Measurements from ENCODE around the gene GIMD1. TPM values are rescaled to one million over a fixed set of nuclear protein-coding genes. Genes with fewer than 3 reads are reported as not detected.
"Not testable (repeated sequence)": the region's sequence is repeated elsewhere in the genome, so short reads cannot be mapped to it uniquely, and the experiment has no call there.

Gene GIMD1
- total RNA-seq, 2 experiments from 2014 or later, result not detected

- H3K9me3 Mint-ChIP-seq; intact Hi-C loops (cut with micrococcal nuclease); H3K4me3 Mint-ChIP-seq; DNase-seq; H3K27ac Mint-ChIP-seq; CTCF ChIA-PET; H3K27me3 Mint-ChIP-seq (ENCODE audit: low read depth): not testable (repeated sequence)
- H3K36me3 Mint-ChIP-seq (ENCODE audit: low read depth), result peaks cover 23% of the 10 kb centered on the region
- H3K4me1 Mint-ChIP-seq (ENCODE audit: low read depth), result peaks cover 35% of the 10 kb centered on the region
Observed at GRCh38 chr4:106321168-106321567, 47.4 kb downstream of the GIMD1 start.

GRCh38 chr4:106320235-106320634, 48.3 kb downstream of the GIMD1 start:
- Mint-ChIP-seq H3K36me3 (ENCODE audit: low read depth) (peaks cover 23% of the 10 kb centered on the region), H3K4me1 (ENCODE audit: low read depth) (peaks cover 35% of the 10 kb centered on the region), H3K9me3 (peaks cover 4% of the 10 kb centered on the region), H3K27me3 (ENCODE audit: low read depth) (no peaks in the 10 kb centered on the region), H3K27ac (no peak overlapping the region), H3K4me3 (no peak overlapping the region)
- no peak for DNase-seq
- intact Hi-C loops (cut with micrococcal nuclease), result no loop called here
- CTCF ChIA-PET, result interaction anchor here (1.0 kb wide), 1 partner anchor 8 kb away, joined by 3 read pairs; no protein-coding TSS in a partner anchor

DNA sequence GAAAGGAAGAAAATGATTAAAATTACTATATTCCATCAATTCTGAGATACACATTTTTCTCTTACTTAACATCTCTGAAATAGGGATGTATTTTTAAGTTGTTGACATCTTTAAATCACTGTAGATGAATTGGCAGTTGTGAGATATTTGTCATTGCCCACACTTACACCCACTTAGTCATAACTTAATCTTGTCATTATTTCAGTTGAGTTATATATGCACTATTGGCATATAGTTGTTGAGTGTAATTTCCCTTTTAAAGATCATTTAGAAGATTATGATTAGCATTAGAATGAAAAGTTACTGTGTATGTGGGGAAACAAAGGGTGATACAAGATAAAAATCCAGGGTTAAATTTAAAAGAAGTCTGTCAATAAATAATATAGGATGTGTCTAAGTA, 50.1 kb downstream of the GIMD1 start:
- H3K4me3 Mint-ChIP-seq, result no peak overlapping the region
- peaks cover 46% of the 10 kb centered on the region for H3K4me1 Mint-ChIP-seq (ENCODE audit: low read depth)
- CTCF ChIA-PET, result no interaction called here
- H3K27me3 Mint-ChIP-seq (ENCODE audit: low read depth), result no peaks in the 10 kb centered on the region
- DNase-seq, result no peak
- no peak overlapping the region for H3K27ac Mint-ChIP-seq
- H3K9me3 Mint-ChIP-seq, result peaks cover 4% of the 10 kb centered on the region
- H3K36me3 Mint-ChIP-seq (ENCODE audit: low read depth), result peaks cover 23% of the 10 kb centered on the region
- intact Hi-C loops (cut with micrococcal nuclease), result loop anchor here (5.0 to 10.0 kb wide), 2 partner anchors 1171 to 1666 kb away; partner anchors contain the start of genes HADH and TET2

GRCh38 chr4:106317815-106318214, 50.8 kb downstream of the GIMD1 start:
- intact Hi-C loops (cut with micrococcal nuclease), result loop anchor here (2.0 to 10.0 kb wide), 3 partner anchors 1011 to 1667 kb away; partner anchors contain the start of genes HADH and TET2
- H3K9me3 Mint-ChIP-seq, result peaks cover 4% of the 10 kb centered on the region
- H3K27me3 Mint-ChIP-seq (ENCODE audit: low read depth), result no peaks in the 10 kb centered on the region
- H3K4me1 Mint-ChIP-seq (ENCODE audit: low read depth), result peaks cover 47% of the 10 kb centered on the region
- CTCF ChIA-PET, result no interaction called here
- peaks cover 21% of the 10 kb centered on the region for H3K36me3 Mint-ChIP-seq (ENCODE audit: low read depth)
- DNase-seq, result no peak
- no peak overlapping the region for H3K4me3 Mint-ChIP-seq
- H3K27ac Mint-ChIP-seq, result no peak overlapping the region

- Mint-ChIP-seq H3K9me3 (peaks cover 4% of the 10 kb centered on the region), H3K27ac (no peak overlapping the region), H3K4me3 (no peak overlapping the region), H3K27me3 (ENCODE audit: low read depth) (no peaks in the 10 kb centered on the region), H3K4me1 (ENCODE audit: low read depth) (peaks cover 47% of the 10 kb centered on the region), H3K36me3 (ENCODE audit: low read depth) (peaks cover 22% of the 10 kb centered on the region)
- no peak for DNase-seq
- intact Hi-C loops (cut with micrococcal nuclease), result loop anchor here (1.0 to 10.0 kb wide), 6 partner anchors 185 to 1668 kb away; partner anchors contain the start of genes GSTCD, HADH, INTS12 and PAPSS1
- CTCF ChIA-PET, result no interaction called here
Observed at GRCh38 chr4:106316773-106317409, 51.7 kb downstream of the GIMD1 start.

DNA sequence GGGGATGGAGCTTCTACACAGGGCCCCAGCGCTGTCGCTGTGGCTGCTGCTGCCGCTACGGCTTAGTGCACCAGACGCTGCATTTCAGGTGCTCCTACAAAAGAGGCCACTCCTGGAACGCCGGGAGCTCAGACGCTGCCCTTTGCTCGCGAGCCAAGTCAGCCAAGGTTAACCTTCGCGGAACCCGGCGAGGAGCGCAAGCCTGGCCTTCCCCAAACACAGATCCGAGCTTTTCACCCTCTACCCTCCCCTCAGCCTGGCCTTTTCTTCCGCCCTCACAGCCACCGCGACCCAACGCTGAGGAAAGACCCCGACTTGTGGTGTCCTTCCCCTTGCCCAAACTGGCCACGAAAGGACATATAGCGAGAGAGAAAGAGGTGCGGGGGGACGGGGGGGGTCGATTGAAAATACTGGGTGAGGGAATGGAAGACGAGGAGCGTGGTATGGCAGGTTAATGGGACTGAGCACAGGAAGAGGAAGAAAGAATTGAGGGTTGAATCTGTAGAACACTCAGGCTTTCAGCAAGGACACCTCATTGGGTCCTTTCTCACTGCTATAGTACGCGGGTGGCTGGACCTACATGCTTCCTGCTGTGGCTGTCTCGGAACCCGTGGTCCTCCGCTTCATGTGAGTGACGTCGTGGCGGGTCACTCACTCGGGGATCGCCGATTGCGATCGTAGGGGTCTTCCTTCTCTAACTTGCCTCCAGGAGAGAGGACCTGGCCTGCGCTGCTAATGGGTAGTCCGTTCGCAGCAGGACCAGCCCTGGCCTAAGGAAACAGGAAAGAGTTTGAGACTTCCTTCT, 52.4 kb downstream of the GIMD1 start, which contains the start of the genes AIMP1 and TBCK:
TSS of gene AIMP1 (plus strand) at position 583 of the 805 bp plus-strand sequence. CDS start 8,460 bp downstream, outside the sequence.
TSS of gene TBCK (minus strand) at position 242 of the 805 bp plus-strand sequence. CDS start 7,249 bp downstream, outside the sequence.
- no peak within 1 kb of the TSS for H3K27ac Mint-ChIP-seq
- peaks cover 45% of the 10 kb centered on the region for H3K4me1 Mint-ChIP-seq (ENCODE audit: low read depth)
- no peak within 1 kb of the TSS for H3K4me3 Mint-ChIP-seq
- peak; percentile 90 for DNase-seq
- intact Hi-C loops (cut with micrococcal nuclease), result loop anchor here (1.0 to 10.0 kb wide), 8 partner anchors 186 to 1669 kb away; partner anchors contain the start of genes GSTCD, HADH, INTS12 and PAPSS1
- peaks cover 19% of the 10 kb centered on the region for H3K36me3 Mint-ChIP-seq (ENCODE audit: low read depth)
- H3K27me3 Mint-ChIP-seq (ENCODE audit: low read depth), result no peaks in the 10 kb centered on the region
- CTCF ChIA-PET, result no interaction called here
- H3K9me3 Mint-ChIP-seq, result peaks cover 4% of the 10 kb centered on the region

- Mint-ChIP-seq H3K4me3 (no peak overlapping the region), H3K9me3 (peaks cover 4% of the 10 kb centered on the region), H3K27ac (no peak overlapping the region), H3K36me3 (ENCODE audit: low read depth) (peaks cover 13% of the 10 kb centered on the region), H3K27me3 (ENCODE audit: low read depth) (no peaks in the 10 kb centered on the region), H3K4me1 (ENCODE audit: low read depth) (peaks cover 45% of the 10 kb centered on the region)
- intact Hi-C loops (cut with micrococcal nuclease), result loop anchor here (1.0 to 10.0 kb wide), 4 partner anchors 842 to 1669 kb away; partner anchors contain the start of genes HADH and TET2
- DNase-seq, result peak; percentile 69
- CTCF ChIA-PET, result no interaction called here
Observed at GRCh38 chr4:106315476-106315967, 53.1 kb downstream of the GIMD1 start.

DNA sequence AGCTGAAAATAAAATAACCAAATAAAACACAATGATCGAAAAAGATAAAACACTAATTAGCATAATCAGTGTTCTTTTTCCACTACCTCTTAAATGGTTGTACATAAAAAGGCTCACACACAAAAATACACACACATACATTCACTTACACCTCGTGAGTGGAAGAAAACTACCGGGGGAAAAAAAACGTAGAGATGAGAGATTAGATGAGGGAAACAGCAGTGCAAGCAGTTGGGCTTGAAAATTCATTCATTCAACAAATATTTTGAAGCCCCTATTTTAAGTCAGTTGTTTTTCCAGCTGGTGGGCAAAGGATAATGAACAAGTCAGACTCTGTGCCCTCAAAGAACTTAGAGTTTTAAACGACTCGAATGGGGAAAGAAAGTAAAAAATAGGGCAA, 53.6 kb downstream of the GIMD1 start:
- DNase-seq, result no peak
- Mint-ChIP-seq H3K9me3 (no peaks in the 10 kb centered on the region), H3K27ac (no peak overlapping the region), H3K27me3 (ENCODE audit: low read depth) (no peaks in the 10 kb centered on the region), H3K4me3 (no peak overlapping the region), H3K4me1 (ENCODE audit: low read depth) (peaks cover 45% of the 10 kb centered on the region), H3K36me3 (ENCODE audit: low read depth) (peaks cover 7% of the 10 kb centered on the region)
- CTCF ChIA-PET, result no interaction called here
- intact Hi-C loops (cut with micrococcal nuclease), result loop anchor here (1.0 to 10.0 kb wide), 4 partner anchors 842 to 1670 kb away; partner anchors contain the start of genes HADH and TET2

- H3K4me3 Mint-ChIP-seq, result no peak overlapping the region
- intact Hi-C loops (cut with micrococcal nuclease), result loop anchor here (10.0 kb wide), 1 partner anchor 1672 kb away; the partner anchor contains the start of gene HADH
- peaks cover 3% of the 10 kb centered on the region for H3K36me3 Mint-ChIP-seq (ENCODE audit: low read depth)
- CTCF ChIA-PET, result no interaction called here
- H3K9me3 Mint-ChIP-seq, result no peaks in the 10 kb centered on the region
- peaks cover 34% of the 10 kb centered on the region for H3K4me1 Mint-ChIP-seq (ENCODE audit: low read depth)
- no peaks in the 10 kb centered on the region for H3K27me3 Mint-ChIP-seq (ENCODE audit: low read depth)
- no peak for DNase-seq
- peak overlapping the region; percentile 77 for H3K27ac Mint-ChIP-seq
Observed at GRCh38 chr4:106312997-106313522, 55.5 kb downstream of the GIMD1 start.

DNA sequence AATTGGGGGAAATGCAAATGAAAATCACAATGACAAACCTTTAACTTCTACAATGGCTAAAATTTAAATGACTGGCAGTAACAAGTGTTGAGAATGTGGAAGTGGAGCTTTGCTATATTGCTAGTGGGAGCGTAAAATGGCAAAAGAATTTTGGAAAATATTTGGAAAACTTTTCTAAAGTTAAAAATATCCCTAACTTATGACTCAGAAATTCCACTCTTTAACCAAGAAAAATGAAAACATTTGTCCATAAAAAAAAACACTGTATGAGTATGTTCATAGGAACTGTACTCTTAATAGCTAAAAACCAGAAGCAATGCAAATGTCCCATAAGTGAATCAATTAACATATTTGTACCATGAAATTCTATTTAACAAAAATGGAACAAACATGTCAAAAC, 56.2 kb downstream of the GIMD1 start:
- peaks cover 3% of the 10 kb centered on the region for H3K36me3 Mint-ChIP-seq (ENCODE audit: low read depth)
- CTCF ChIA-PET, result no interaction called here
- H3K27ac Mint-ChIP-seq, result no peak overlapping the region
- no peaks in the 10 kb centered on the region for H3K9me3 Mint-ChIP-seq
- H3K4me3 Mint-ChIP-seq, result no peak overlapping the region
- H3K27me3 Mint-ChIP-seq (ENCODE audit: low read depth), result no peaks in the 10 kb centered on the region
- intact Hi-C loops (cut with micrococcal nuclease), result loop anchor here (10.0 kb wide), 1 partner anchor 1672 kb away; the partner anchor contains the start of gene HADH
- peaks cover 33% of the 10 kb centered on the region for H3K4me1 Mint-ChIP-seq (ENCODE audit: low read depth)
- DNase-seq, result no peak
